GM18520 (cell line): ENCODE data around the gene OR10A4.
"Not testable (repeated sequence)": the region's sequence is repeated elsewhere in the genome, so short reads cannot be mapped to it uniquely, and the experiment has no call there.

ENCODE experiments used
- ATAC-seq: cut with Tn5 transposase; IDR thresholded peaks from one replicate; pipeline ENCODE4 v1.9.1; 2021; ENCODE audit not compliant: unreplicated experiment

Gene OR10A4, protein sequence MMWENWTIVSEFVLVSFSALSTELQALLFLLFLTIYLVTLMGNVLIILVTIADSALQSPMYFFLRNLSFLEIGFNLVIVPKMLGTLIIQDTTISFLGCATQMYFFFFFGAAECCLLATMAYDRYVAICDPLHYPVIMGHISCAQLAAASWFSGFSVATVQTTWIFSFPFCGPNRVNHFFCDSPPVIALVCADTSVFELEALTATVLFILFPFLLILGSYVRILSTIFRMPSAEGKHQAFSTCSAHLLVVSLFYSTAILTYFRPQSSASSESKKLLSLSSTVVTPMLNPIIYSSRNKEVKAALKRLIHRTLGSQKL

DNA sequence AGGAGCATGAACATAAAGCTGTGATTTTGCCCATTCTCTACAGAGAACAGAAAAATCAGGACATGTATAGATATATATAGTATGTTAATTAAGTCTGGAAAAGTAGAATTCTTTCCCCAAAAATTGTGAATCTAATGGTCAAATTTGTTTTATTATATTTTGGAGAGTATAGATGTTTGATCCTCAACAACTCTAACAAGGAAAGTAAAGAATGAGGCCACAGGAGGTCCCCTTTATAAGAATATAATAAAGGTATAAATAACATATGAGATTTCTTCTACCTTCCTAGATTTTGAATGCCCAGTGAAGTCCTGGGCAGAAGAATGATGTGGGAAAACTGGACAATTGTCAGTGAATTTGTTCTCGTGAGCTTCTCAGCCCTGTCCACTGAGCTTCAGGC, at the start of gene OR10A4:
Gene OR10A4 (plus strand): TSS at position 301 of the 400 bp plus-strand sequence. CDS start 23 bp downstream, at position 324.
- ATAC-seq: no peak

DNA sequence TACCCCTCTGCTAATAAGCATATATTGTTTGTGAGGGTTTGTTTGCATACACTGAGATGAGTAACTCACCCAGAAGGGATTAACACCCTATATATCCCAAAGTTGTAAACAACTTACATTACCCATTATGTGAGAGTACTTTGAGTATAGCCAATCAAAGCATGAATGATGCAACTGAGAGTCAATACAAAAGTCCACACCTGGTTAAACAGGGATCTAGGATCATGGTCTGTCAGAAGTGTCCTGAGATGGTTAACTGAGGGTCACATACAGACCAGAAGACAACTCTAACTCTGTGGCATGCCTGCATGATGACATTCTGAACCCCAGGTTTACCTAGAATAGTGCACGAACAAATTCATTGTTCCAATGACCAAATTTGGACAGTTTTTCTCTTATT, 48.3 kb upstream of the OR10A4 start:
- ATAC-seq: no peak

DNA sequence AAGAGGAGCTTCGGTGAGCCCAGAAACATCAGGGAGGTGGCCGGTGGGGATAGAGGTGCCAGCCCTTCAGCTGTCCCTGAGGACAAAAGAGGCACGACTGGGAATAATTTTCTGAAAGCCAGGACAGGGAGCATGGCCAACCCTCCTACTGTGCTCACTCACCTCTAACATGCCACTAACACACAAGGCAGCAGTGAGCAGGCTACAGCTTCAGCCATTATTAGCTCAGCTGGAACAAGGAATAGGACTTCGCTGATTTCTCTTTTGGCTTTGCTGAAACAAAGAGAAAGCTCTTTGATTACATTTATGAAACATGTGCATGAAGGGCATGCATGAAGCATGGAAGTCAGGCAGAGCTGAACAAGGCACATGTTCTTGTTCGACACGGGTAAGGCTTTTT, 43.1 kb upstream of the OR10A4 start:
- ATAC-seq: no peak

DNA sequence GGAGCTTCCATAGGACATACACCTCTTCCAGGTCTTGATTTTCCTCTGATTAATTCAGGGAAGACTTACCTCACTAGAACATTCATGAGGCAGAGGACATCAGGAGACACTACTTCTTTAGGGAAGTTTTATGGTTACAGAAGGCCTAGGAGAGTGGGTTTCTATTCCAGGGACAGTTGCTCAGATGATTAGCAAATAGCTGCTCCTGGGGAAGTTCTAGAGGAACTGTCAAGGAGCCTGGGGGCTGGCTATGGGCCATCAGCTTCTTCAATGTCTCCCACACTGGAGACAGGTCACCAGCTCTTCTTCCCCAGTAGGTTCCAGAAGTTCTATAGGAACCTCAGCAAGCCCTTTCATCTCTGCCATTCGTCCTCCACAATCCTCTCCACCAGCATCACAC, 42.4 kb upstream of the OR10A4 start:
- no peak for ATAC-seq

DNA sequence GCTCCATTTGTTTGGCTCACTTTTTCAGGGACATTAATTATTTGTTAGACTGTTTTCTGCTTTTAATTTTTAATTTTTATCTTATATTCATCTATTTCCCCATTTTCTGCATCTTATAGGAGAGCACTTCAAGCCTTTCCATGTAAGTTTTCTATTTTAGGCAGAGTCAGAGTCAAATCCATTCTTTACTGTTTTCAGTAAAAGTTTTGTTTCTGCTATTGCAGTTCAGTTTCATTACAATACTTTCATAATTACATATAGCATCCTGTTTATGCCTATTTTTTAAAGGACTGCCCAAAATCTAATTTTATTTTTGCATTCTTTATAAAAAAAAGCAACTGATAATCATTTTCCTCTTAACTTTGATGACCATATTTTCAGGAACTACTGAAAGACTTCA, 34.7 kb upstream of the OR10A4 start:
- no peak for ATAC-seq

DNA sequence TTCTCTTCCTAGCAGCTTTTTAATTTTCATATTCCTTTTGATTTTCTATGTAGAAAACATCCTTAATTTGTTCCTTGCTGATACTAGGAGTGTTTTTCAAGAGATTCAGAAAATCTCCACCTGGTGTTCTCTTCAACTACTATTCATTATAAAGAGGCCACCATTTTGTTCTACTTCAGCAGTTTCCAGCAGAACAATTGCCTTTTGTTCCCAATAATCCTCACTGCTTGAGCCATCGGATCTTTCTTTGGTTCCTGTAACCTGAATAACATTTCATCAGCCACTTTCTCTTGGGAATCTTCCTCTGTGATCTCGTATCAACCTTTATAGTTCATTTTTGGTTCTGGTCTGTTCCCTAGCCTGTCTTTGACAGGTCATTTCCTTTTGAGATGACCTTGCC, 32.8 kb upstream of the OR10A4 start:
- ATAC-seq: no peak

DNA sequence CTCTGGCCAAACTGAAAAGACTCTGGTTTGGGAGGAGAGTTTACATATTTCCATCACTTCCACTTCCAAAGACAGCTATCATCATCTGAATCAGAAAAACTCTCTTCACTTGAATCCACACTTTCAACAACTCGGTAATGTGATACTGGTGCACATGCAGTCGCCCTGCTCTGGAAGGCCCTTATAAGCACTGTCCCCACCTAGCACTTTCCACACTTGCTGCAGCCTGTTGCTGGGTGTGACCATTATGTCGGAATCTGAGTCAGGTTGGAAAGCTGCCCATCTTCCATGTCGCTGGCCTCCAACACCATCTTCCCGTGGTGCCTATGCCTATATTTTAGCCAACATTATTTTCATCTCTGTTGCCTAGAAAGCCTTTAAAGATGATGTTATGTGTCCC, 32.1 kb upstream of the OR10A4 start:
- ATAC-seq: no peak

DNA sequence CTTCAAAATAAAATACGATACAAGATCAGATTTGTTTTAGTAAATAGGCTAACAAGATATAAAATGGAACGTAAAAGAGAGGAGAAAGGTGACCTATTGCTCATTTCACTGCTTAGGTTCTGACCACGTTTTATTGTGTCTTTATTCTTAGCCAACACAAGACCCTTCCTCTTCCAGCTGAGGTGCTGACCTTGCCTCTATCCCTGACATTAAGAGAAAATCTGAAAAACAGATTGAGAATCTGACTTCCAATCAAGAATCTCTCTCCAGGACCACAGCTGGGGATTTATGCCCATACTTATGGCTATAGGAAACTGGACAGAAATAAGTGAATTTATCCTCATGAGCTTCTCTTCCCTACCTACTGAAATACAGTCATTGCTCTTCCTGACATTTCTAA, 31.0 kb upstream of the OR10A4 start, which contains the start of gene OR10A5:
Gene OR10A5 (plus strand): TSS at position 301 of the 400 bp plus-strand sequence. CDS start 0 bp downstream, at position 301.
- ATAC-seq: no peak

DNA sequence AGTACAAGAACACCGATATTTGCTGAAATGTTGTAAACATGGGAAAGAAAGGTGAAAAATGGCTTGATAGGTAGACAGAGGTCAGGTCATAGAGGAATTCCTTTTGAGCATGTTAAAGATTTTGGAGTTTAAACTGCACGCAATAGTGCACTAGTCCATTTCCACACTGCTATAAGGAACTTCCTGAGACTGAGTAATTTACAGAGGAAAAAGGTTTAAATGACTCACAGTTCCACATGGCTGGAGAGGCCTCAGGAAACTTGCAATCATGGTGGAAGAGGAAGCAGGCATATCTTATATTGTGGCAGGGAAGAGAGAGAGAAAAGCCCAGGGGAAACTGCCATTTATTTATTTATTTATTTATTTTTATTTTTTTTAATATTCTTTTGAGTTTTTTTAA, 25.9 kb upstream of the OR10A4 start:
- no peak for ATAC-seq

DNA sequence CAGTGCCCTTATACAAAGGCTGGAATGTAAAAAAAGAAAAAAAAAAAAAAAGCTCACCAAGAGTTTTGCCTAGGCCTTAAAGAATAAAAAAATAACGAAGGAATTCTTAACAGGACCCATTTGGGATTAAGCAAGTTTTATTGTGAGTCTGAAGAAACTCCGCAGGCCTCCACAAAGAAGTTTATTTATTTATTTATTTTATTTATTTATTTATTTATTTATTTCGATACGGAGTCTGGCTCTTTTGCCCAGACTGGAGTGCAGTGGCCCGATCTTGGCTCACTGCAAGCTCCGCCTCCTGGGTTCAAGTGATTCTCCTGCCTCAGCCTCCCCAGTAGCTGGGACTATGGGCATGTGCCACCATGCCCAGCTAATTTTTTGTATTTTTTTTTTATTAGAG, 21.6 kb upstream of the OR10A4 start:
- ATAC-seq: not testable (repeated sequence)

DNA sequence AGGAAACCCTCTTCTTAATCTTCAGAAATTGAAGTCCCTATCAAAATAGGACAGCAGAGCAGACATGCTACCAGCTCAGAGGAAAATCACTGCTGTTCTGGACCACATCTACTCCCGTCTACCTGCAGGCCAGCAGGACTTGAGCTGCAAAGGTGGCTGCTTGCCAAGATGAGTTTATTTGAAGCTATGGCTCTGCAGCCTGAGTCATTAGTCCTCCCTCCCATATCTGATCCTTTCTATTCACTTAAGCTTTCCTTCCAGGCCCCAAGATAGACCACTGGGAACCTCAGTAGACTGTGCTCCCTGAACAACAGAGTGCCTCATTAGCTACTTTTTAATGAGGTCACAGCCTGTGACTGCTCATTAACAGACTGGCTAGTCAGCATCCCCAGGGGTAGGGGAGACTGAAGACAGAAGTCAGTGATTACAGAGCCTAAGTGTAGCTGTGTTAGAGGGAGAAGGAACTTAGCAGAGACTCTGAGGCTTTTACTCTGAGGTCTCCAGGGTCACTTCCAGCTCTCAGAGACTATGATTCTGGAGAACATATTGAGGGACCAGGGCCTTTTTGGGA, 20.4 kb upstream of the OR10A4 start:
- ATAC-seq: no peak

DNA sequence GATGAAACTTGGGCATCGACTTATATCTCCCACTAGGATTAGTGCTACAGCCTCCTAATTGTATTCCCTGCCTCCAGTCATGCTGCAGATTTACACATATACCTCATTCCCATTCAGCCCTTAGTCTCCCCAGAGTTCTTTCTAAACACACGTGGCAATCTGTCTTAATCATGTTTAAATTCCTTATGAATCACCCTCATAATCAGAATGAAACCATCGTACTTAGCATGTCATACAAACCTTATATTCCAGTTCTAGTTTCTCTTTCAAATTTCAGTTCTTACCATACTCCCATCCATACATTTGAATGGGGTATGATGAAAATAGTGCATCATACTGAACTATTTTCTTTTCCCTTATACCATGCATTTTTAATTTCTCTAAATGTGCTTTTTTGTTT, 19.6 kb upstream of the OR10A4 start:
- ATAC-seq: peak; percentile 77

DNA sequence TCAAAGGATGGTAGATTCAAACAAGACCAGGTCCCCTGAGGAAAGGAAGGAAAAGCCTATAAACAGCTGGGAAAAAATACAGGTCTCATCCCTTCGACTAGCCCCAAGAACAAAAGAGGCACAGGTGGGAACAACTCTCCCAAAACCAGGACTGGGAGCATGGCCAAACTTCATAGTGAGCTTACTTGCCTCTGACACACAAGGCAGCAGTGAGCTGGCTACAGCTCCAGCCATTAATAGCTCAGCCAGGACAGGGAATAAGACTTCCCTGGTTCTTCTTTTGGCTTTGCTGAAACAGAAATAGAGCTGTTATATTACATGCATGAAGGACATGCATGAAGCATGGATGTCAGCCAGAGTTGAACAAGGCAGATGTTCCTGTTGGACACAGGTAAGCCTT, 13.5 kb upstream of the OR10A4 start, which contains the start of gene OR10A2:
Gene OR10A2 (plus strand): TSS at position 97 of the 400 bp plus-strand sequence. CDS start 6,698 bp downstream, outside the sequence.
- ATAC-seq: no peak

DNA sequence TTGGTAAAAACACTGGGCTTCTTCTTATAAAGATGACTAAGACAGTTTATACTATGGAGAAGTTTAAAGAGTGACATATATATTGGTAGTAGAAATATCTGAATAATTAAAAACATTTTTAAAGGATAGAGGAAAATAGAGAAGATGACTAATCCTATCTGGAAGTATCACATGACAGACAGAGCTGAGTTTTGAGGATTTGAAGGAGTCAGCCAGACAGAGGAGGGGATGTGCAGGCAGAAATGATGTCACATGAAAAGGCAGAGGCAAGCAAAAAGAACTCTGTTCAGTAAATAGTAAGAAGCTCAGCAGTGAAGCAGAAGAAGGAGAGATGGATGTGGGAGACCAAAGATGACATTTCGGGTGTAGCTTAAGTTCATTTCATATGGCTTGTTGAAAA, 12.0 kb upstream of the OR10A4 start:
- ATAC-seq: no peak

DNA sequence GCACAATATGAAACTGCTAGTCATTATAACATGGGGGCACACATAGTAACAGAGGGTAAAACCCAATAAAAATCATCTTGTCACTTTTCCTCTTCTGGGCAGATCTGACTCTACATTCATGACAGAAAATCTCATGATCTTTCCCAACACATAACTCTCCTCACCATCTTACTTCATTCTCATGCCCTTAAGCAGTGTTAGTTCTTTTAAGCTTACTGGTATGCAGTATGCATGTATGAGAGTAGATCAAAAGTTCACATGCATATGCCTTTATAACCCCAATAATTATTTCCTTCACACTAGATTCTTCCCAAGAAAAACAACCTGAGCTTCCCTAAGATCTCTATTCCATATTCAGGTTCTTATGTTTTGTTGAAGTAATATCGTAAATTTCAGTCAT, 5.1 kb upstream of the OR10A4 start:
- no peak for ATAC-seq

DNA sequence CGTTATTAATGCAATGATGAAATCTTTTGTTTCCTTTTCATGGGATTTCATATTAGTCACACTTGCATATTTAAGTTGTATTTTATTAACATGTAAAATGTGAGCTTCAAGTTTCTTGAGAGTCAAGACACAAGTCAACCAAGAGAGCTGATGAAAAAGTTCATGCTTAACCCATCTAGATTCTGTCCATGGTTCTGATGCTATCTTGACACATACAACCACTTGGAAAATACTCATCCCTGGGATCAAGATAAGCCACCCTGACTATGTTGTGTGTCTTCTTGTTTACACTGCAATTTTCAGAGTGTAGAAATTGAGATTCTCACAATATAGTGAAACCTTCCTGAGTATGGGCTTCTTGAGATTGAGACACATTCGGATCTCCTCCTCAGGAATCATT, 664 bp upstream of the OR10A4 start:
- ATAC-seq: no peak

DNA sequence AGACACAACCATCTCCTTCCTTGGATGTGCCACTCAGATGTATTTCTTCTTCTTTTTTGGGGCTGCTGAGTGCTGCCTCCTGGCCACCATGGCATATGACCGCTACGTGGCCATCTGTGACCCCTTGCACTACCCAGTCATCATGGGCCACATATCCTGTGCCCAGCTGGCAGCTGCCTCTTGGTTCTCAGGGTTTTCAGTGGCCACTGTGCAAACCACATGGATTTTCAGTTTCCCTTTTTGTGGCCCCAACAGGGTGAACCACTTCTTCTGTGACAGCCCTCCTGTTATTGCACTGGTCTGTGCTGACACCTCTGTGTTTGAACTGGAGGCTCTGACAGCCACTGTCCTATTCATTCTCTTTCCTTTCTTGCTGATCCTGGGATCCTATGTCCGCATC, 489 bp downstream of the OR10A4 start:
- no peak for ATAC-seq

DNA sequence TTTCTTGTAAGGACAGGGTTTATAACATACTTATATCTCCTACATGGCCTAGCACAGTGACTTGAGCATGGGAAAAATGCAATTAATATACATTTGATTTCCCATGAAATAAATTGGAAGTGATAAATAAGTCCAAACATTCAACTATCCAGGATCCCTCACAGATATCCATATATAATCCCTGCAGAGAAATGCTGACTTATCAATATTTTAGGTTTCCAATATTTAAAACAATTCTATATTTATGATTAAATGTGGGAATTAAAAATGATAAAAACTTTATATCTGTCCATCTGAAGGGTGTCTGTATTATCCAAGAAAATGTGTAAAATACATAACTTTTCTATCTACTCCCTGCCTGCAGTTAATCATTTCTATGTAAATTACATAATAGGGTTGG, 6.3 kb downstream of the OR10A4 start:
- ATAC-seq: no peak

DNA sequence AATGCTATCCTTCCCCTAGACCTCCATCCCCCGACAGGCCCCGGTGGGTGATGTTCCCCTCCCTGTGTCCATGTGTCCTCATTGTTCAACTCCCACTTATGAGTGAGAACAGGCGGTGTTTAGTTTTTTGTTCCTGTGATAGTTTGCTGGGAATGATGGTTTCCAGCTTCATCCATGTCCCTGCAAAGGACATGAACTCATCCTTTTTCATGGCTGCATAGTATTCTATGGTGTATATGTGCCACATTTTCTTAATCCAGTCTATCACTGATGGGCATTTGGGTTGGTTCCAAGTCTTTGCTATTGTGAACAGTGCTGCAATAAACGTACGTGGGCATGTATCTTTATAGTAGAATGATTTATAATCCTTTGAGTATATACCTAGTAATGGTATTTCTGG, 11.3 kb downstream of the OR10A4 start:
- ATAC-seq: not testable (repeated sequence)

DNA sequence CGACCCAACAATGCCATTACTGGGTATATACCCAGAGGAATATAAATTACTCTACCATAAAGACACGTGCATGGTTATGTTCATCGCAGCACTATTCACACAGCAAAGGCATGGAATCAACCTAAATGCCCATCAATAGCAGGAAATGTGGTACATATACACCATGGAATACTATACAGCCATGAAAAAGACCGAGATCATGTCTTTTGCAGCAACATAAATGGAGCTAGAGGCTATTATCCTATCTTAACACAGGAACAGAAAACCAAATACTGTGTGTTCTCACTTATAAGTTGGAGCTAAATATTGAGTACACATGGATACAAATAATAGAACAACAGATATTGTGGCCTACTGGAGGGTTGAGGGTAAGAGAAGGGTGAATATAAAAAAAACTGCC, 12.4 kb downstream of the OR10A4 start:
- no peak for ATAC-seq

DNA sequence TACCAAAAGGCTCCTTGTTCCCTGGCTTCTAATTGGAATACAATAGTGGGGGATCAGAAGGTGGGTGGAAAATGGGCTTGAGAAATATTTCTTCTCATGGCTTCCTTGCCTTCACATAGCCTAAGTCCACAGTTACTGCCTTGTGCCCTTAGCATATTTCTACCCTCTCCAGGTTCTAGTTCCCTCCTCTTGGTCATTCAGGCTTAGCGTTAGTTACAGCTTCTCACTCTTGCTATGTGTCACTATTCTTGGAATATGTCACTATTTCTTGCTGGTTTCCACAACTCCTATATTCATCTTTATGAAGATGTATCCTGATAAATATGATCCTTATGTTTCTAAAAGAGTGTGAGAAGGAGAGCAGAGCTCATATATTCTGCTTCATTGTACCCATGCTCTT, 13.4 kb downstream of the OR10A4 start:
- no peak for ATAC-seq

DNA sequence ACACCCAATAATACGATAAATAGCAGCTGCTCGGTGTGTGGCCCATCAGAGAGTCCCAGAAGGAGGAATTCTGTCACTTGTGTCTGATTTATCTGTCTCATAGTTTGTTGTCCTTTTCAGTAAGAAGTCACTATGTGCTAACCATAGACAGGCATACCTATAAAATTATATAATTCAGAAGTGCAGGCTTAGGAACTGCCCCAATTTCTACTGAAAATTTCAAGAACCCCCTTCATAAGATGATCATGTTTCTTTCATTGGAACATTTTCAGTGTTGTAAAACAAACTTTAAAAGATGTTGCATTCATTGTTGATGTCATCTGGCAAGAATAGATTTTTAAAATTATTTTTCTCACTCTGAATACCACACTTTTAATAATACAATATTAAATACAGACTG, 16.0 kb downstream of the OR10A4 start, which contains the start of gene OR2D2:
Gene OR2D2 (minus strand): TSS at position 101 of the 400 bp plus-strand sequence. CDS start 0 bp downstream, at position 101.
- no peak for ATAC-seq

DNA sequence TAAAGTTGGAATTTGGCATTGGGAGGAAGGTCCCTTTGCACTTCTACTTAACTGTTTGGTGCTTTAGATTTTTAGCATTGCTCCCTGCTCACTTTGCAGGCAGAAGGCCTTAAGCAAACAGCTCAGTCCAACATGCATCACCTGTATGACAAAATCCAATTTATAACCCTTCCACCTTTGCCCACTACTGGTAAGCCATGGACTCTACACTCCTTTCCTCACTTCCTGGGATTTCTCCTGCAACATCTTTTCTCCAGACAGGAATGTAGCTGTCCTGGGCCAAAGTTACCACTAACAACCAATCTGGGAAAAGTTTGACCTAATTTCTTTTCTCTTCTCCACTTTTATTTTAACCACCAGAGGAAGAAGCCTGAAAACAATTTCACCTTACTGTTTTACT, 17.7 kb downstream of the OR10A4 start:
- ATAC-seq: no peak
